IMR-90 (cell line): ENCODE measurements around the gene AGBL1. TPM values are rescaled to one million over a fixed set of nuclear protein-coding genes. Genes with fewer than 3 reads are reported as not detected.

Source experiments
- ATAC-seq: fragments of 200-7000 bp; cut with Tn5 transposase; 2 replicates; pipeline ENCODE4 v1.9.1; 2020; ENCODE audit warnings: low read depth, mild to moderate bottlenecking, moderate library complexity
- BruUV-seq: library from RNA; stranded (reverse); fragments of 400-500 nt; replicated peaks from 2 replicates; lab custom pipeline; 2021; lab: Mats Ljungman, UMichigan
- CTCF ChIA-PET: fragments of 300-600 bp; formaldehyde crosslinking; extraction: SDS; loops from one replicate; lab custom pipeline; 2021; ENCODE audit warnings: antibody characterized with exemption; lab: Yijun Ruan, JAX
- POLR2A ChIA-PET: fragments of 300-600 bp; sonication (Branson Sonifier 250); formaldehyde crosslinking; loops from one replicate; lab custom pipeline; 2022; ENCODE audit warnings: antibody characterized with exemption; ENCODE audit not compliant: unreplicated experiment; lab: Charles Lee
- DNase-seq: peaks from one replicate; pipeline ENCODE4 v3.0.0; 2013
- H2AFZ ChIP-seq: replicated peaks from 2 replicates; pipeline ENCODE3; 2013; ENCODE audit warnings: low read length, mild to moderate bottlenecking; ENCODE audit not compliant: poor library complexity
- H2AK5ac ChIP-seq: 2 replicates; pipeline ENCODE4 v1.6.1; 2013; ENCODE audit warnings: low read depth, low read length, inconsistent platforms
- H2AK9ac ChIP-seq: replicated peaks from 2 replicates; pipeline ENCODE3; 2013; ENCODE audit warnings: mild to moderate bottlenecking, low read depth, low read length, moderate library complexity; ENCODE audit not compliant: poor library complexity
- H2BK120ac ChIP-seq: 2 replicates; pipeline ENCODE4 v1.6.1; 2013; ENCODE audit warnings: low read depth, low read length, inconsistent platforms
- H2BK15ac ChIP-seq: 3 replicates; pipeline ENCODE4 v1.6.1; 2013; ENCODE audit warnings: low read depth, low read length, inconsistent platforms
- H2BK20ac ChIP-seq: 2 replicates; pipeline ENCODE4 v1.6.1; 2013; ENCODE audit warnings: low read depth, mild to moderate bottlenecking, inconsistent platforms, low read length, moderate library complexity
- H2BK5ac ChIP-seq: 2 replicates; pipeline ENCODE4 v1.6.1; 2013; ENCODE audit warnings: mild to moderate bottlenecking, low read depth, low read length, inconsistent platforms; ENCODE audit not compliant: poor library complexity, severe bottlenecking
- H3K14ac ChIP-seq: replicated peaks from 2 replicates; pipeline ENCODE4 v1.6.1; 2013; ENCODE audit warnings: low read depth, low read length, inconsistent platforms
- H3K18ac ChIP-seq: 2 replicates; pipeline ENCODE4 v1.6.1; 2013; ENCODE audit warnings: low read depth, low read length, control low read depth
- H3K23ac ChIP-seq: 2 replicates; pipeline ENCODE4 v1.6.1; 2013; ENCODE audit warnings: low read depth, low read length, inconsistent platforms
- H3K27ac ChIP-seq: 2 replicates; pipeline ENCODE4 v1.5.1; 2013; ENCODE audit warnings: mild to moderate bottlenecking, control low read depth, low read length; ENCODE audit not compliant: insufficient read depth
- H3K27me3 ChIP-seq: 2 replicates; pipeline ENCODE4 v1.6.1; 2013; ENCODE audit warnings: low read length; ENCODE audit not compliant: control insufficient read depth, insufficient read depth
- H3K36me3 ChIP-seq: 2 replicates; pipeline ENCODE4 v1.6.1; 2013; ENCODE audit warnings: low read length, mixed read lengths; ENCODE audit not compliant: control insufficient read depth, insufficient read depth
- H3K4ac ChIP-seq: 2 replicates; pipeline ENCODE4 v1.6.1; 2013; ENCODE audit warnings: low read depth, low read length, inconsistent platforms
- H3K4me1 ChIP-seq: 2 replicates; pipeline ENCODE4 v1.6.1; 2013; ENCODE audit warnings: low read length, mixed read lengths; ENCODE audit not compliant: control insufficient read depth, insufficient read depth
- H3K4me2 ChIP-seq: 2 replicates; pipeline ENCODE4 v1.6.1; 2013; ENCODE audit warnings: low read depth, mild to moderate bottlenecking, control low read depth, low read length, moderate library complexity
- H3K4me3 ChIP-seq: 2 replicates; pipeline ENCODE4 v1.5.1; 2013; ENCODE audit warnings: low read depth, mild to moderate bottlenecking, control low read depth, low read length, moderate library complexity; ENCODE audit not compliant: insufficient read depth
- H3K56ac ChIP-seq: 2 replicates; pipeline ENCODE4 v1.6.1; 2013; ENCODE audit warnings: low read length, inconsistent platforms; ENCODE audit not compliant: insufficient read depth; ENCODE audit errors: extremely low read depth
- H3K79me1 ChIP-seq, 2 experiments: 2 replicates each; pipeline ENCODE4 v1.6.1; 2013; ENCODE audit warnings: low read length in 2 of 2, inconsistent platforms in 1 of 2, low read depth in 1 of 2
- H3K9ac ChIP-seq: 2 replicates; pipeline ENCODE4 v1.6.1; 2013; ENCODE audit warnings: low read depth, low read length, control low read depth
- H3K9me1 ChIP-seq: 2 replicates; pipeline ENCODE4 v1.6.1; 2013; ENCODE audit warnings: low read length, inconsistent platforms; ENCODE audit not compliant: insufficient read depth
- H3K9me3 ChIP-seq: 2 replicates; pipeline ENCODE4 v1.6.1; 2013; ENCODE audit warnings: low read length; ENCODE audit not compliant: control insufficient read depth, insufficient read depth
- H4K20me1 ChIP-seq: 2 replicates; pipeline ENCODE4 v1.6.1; 2013; ENCODE audit warnings: low read length, inconsistent platforms; ENCODE audit not compliant: insufficient read depth
- H4K5ac ChIP-seq: 2 replicates; pipeline ENCODE4 v1.6.1; 2013; ENCODE audit warnings: mild to moderate bottlenecking, low read depth, low read length, control low read depth
- H4K8ac ChIP-seq, 2 experiments: 2 replicates each; pipeline ENCODE4 v1.6.1; 2013; ENCODE audit warnings: low read depth in 2 of 2, low read length in 2 of 2, control low read depth in 1 of 2, inconsistent platforms in 1 of 2
- H4K91ac ChIP-seq: 2 replicates; pipeline ENCODE4 v1.6.1; 2013; ENCODE audit warnings: low read depth, low read length, inconsistent platforms; ENCODE audit not compliant: insufficient read depth
- BHLHE40 ChIP-seq: fragments of 150-350 bp; IDR thresholded peaks from 2 replicates; pipeline ENCODE4 v1.6.1; 2016; ENCODE audit warnings: mild to moderate bottlenecking, low read depth, low read length
- CEBPB ChIP-seq: IDR thresholded peaks from 2 replicates; pipeline ENCODE4 v1.6.1; 2012; ENCODE audit warnings: low read depth, low read length, improper control_type of control experiment
- CHD1 ChIP-seq: IDR thresholded peaks from 2 replicates; pipeline ENCODE4 v1.6.1; 2012; ENCODE audit warnings: low read depth, low read length, improper control_type of control experiment
- CTCF ChIP-seq: conservative IDR thresholded peaks from 2 replicates; pipeline ENCODE4 v1.5.1; 2012; ENCODE audit warnings: mild to moderate bottlenecking, low read depth, low read length, improper control_type of control experiment
- ELK1 ChIP-seq: fragments of 150-350 bp; IDR thresholded peaks from 2 replicates; pipeline ENCODE4 v1.6.1; 2016; ENCODE audit warnings: low read depth, mild to moderate bottlenecking, low read length, moderate library complexity, borderline replicate concordance
- FOS ChIP-seq: fragments of 150-350 bp; IDR thresholded peaks from 2 replicates; pipeline ENCODE4 v1.6.1; 2016; ENCODE audit warnings: low read depth, low read length
- MAFK ChIP-seq: IDR thresholded peaks from 2 replicates; pipeline ENCODE4 v1.6.1; 2012; ENCODE audit warnings: low read depth, low read length, improper control_type of control experiment
- MAZ ChIP-seq: IDR thresholded peaks from 2 replicates; pipeline ENCODE4 v1.6.1; 2012; ENCODE audit warnings: low read depth, mild to moderate bottlenecking, low read length, improper control_type of control experiment, moderate library complexity, borderline replicate concordance
- MXI1 ChIP-seq: IDR thresholded peaks from 2 replicates; pipeline ENCODE4 v1.6.1; 2012; ENCODE audit warnings: low read depth, mild to moderate bottlenecking, low read length, moderate library complexity, borderline replicate concordance
- NFE2L2 ChIP-seq: fragments of 150-350 bp; IDR thresholded peaks from 2 replicates; pipeline ENCODE4 v1.6.1; 2016; ENCODE audit warnings: low read depth, mild to moderate bottlenecking, low read length
- POLR2A ChIP-seq: IDR thresholded peaks from 2 replicates; pipeline ENCODE4 v1.6.1; 2012; ENCODE audit warnings: mild to moderate bottlenecking, low read depth, low read length
- RAD21 ChIP-seq: IDR thresholded peaks from 2 replicates; pipeline ENCODE4 v1.6.1; 2012; ENCODE audit warnings: low read length, improper control_type of control experiment
- RCOR1 ChIP-seq: IDR thresholded peaks from 2 replicates; pipeline ENCODE4 v1.6.1; 2012; ENCODE audit warnings: mild to moderate bottlenecking, low read length, improper control_type of control experiment; ENCODE audit not compliant: insufficient replicate concordance
- RFX5 ChIP-seq: IDR thresholded peaks from 2 replicates; pipeline ENCODE4 v1.8.0; 2012; ENCODE audit warnings: low read depth, mild to moderate bottlenecking, low read length, moderate library complexity
- SMC3 ChIP-seq: fragments of 150-350 bp; IDR thresholded peaks from 2 replicates; pipeline ENCODE4 v1.6.1; 2016; ENCODE audit warnings: low read depth, mild to moderate bottlenecking, antibody characterized with exemption, low read length, moderate library complexity
- USF2 ChIP-seq: fragments of 150-350 bp; IDR thresholded peaks from 2 replicates; pipeline ENCODE4 v1.6.1; 2017; ENCODE audit warnings: mild to moderate bottlenecking, antibody characterized with exemption, low read length, low read depth
- WGBS, 2 experiments: methylation state at CpG; one replicate each; pipeline versions ENCODE4 v1.1.5 to v1.1.7; 2013; ENCODE audit warnings: missing lambda C conversion rate in 2 of 2; ENCODE audit not compliant: insufficient read length in 1 of 2; ENCODE audit errors: extremely low coverage in 2 of 2; 5-methylcytosine and 5-hydroxymethylcytosine counted together
- dilution Hi-C: fragments of 300-500 bp; cut with HindIII; formaldehyde crosslinking; loops from one replicate; pipeline ENCODE4 v1.14.3; 2018; ENCODE audit warnings: low sequenced_read_pairs; ENCODE audit not compliant: unreplicated experiment
- in situ Hi-C: fragments of 300-500 bp; cut with MboI; formaldehyde crosslinking; loops from 3 replicates; pipeline ENCODE4 v1.14.3; 2019; ENCODE audit warnings: low sequenced_read_pairs, inconsistent platforms, mixed read lengths
- intact Hi-C: fragments of 100-400 bp; cut with micrococcal nuclease; formaldehyde crosslinking; loops from 2 replicates; pipeline ENCODE4 v1.10.0; 2022
- polyA plus RNA-seq, 3 experiments: library from polyadenylated mRNA; depleted of rRNA; stranded (reverse); fragments of >200 nt; gene quantifications; 2 replicates each; pipeline ENCODE4 v1.2.3, GENCODE V29; 2012; ENCODE audit warnings: low replicate concordance in 1 of 3
- total RNA-seq: library from RNA; depleted of rRNA; stranded (reverse); fragments of >200 nt; gene quantifications from 2 replicates; pipeline ENCODE4 v1.2.3, GENCODE V29; 2012

AGBL1 gene
- total and polyA plus RNA-seq, 2 of the 4 experiments (the other 2 are of a cell fraction), result not detected

- H3K23ac ChIP-seq, result no peak overlapping the region
- H3K9ac ChIP-seq, result no peak overlapping the region
- H2AFZ ChIP-seq, result no peak overlapping the region
- no peak overlapping the region for H3K56ac ChIP-seq
- POLR2A ChIA-PET, result no interaction called here
- WGBS, 2 experiments, result no CpG with 5 or more reads among the region's 5 CpGs
- intact Hi-C loops (no loop called here), in situ Hi-C loops (no loop called here), dilution Hi-C loops (no loop called here)
- H2BK15ac ChIP-seq, result no peak overlapping the region
- no peak overlapping the region for H2BK120ac ChIP-seq
- H4K5ac ChIP-seq, result no peak overlapping the region
- no peak overlapping the region for H2BK5ac ChIP-seq
- DNase-seq (no peak), ATAC-seq (no peak)
- H3K27ac ChIP-seq, result no peak overlapping the region
- no peaks in the 10 kb centered on the region for H3K9me1 ChIP-seq
- no peak overlapping the region for H2AK5ac ChIP-seq
- CTCF ChIA-PET, result no interaction called here
- H4K8ac ChIP-seq, result no peak overlapping the region
- no TSS peak for BruUV-seq
- no peak overlapping the region for H3K4ac ChIP-seq
- no peaks in the 10 kb centered on the region for H3K4me1 ChIP-seq
- H3K4me2 ChIP-seq, result no peak overlapping the region
- H3K27me3 ChIP-seq, result no peaks in the 10 kb centered on the region
- no peaks in the 10 kb centered on the region for H3K79me1 ChIP-seq
- no peak overlapping the region for H3K14ac ChIP-seq
- no peak overlapping the region for H2BK20ac ChIP-seq
- no peak overlapping the region for H3K4me3 ChIP-seq
- no peaks in the 10 kb centered on the region for H4K20me1 ChIP-seq
- no peak overlapping the region for H3K18ac ChIP-seq
- no peak overlapping the region for H4K91ac ChIP-seq
- H3K36me3 ChIP-seq, result no peaks in the 10 kb centered on the region
- TF ChIP-seq ELK1 (no peak), CHD1 (no peak), BHLHE40 (no peak), CTCF (no peak), MAFK (no peak), RAD21 (no peak), RFX5 (no peak), RCOR1 (no peak), MAZ (no peak), SMC3 (no peak), POLR2A (no peak), MXI1 (no peak), FOS (no peak), USF2 (no peak), CEBPB (no peak), NFE2L2 (no peak)
- H3K9me3 ChIP-seq, result peaks cover 16% of the 10 kb centered on the region
- H2AK9ac ChIP-seq, result no peak overlapping the region
Measured at GRCh38 chr15:86620157-86620556, 540.5 kb downstream of the AGBL1 start.
